GM10266 (cell line): ENCODE results near the gene ZNF217.
"Not testable (repeated sequence)": the region's sequence is repeated elsewhere in the genome, so short reads cannot be mapped to it uniquely, and the experiment has no call there.

ENCODE experiments used
- DNase-seq: peaks from one replicate; pipeline ENCODE4 v3.0.0; 2012; ENCODE audit errors: extremely low spot score
- CTCF ChIP-seq: IDR thresholded peaks from 2 replicates; pipeline ENCODE4 v1.5.1; 2012; ENCODE audit warnings: mild to moderate bottlenecking, low read depth; ENCODE audit not compliant: control insufficient read depth, insufficient read depth; ENCODE audit errors: missing control alignments

The ZNF217 gene

GRCh38 chr20:53613748-53614147 is 20.1 kb upstream of the ZNF217 start:
- TF ChIP-seq CTCF: no peak
- no peak for DNase-seq

DNA sequence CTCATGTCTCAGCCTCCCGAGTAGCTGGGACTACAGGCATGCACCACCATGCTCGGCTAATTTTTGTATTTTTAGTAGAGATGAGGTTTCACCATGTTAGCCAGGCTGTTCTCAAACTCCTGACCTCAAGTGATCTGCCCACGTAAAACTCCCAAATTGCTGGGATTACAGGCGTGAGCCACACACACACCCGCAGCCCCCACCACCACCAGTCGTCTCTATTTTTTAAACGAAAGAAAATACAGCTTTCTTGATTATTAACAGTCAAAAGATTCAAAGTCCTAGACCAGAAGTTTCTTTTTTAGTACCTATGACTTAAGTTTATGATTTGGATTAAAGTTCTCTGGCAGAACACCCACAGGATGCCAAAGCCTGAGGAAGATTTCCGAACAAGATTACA is 18.6 kb upstream of the ZNF217 start:
- DNase-seq: not testable (repeated sequence)

- DNase-seq: peak; percentile 39
- TF ChIP-seq CTCF: no peak
Measured at GRCh38 chr20:53611449-53611894, 17.8 kb upstream of the ZNF217 start.

- no peak for TF ChIP-seq CTCF
- DNase-seq: no peak
Measured at GRCh38 chr20:53609491-53610445, 16.1 kb upstream of the ZNF217 start.

- no peak for TF ChIP-seq CTCF
- DNase-seq: no peak
Measured at GRCh38 chr20:53608456-53609452, 15.1 kb upstream of the ZNF217 start.

- TF ChIP-seq CTCF: no peak
- DNase-seq: no peak
Measured at GRCh38 chr20:53608071-53608455, 14.4 kb upstream of the ZNF217 start.

DNA sequence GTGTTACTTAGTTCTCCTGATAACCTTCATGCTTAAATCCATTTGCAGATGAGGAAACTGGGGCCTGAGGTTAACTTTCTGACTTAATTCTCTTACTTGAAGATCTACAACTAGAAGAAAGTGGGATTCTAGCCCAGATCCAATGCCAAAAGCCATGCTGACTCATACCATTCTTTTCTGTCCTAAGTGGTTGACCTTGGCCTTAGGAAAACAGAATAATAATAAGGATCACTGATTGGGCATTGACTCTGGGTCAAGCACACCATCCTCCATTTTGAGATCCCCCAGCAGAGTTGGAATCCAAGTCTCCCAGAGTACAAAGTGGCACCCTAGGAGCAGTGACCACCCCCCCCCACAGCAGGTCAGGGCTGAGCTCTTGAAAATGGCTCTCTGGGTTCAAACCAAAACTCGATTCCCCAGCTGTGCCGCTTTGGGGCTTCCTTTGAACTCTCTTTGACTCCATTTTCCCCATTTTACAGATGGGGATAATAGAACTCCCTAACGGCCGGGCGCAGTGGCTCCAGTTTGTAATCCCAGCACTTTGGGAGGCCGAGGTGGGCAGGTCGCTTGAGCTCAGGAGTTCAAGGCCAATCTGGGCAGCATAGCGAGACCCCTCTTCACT is 12.8 kb upstream of the ZNF217 start:
- no peak for DNase-seq
- TF ChIP-seq CTCF: no peak

- not testable (repeated sequence) for DNase-seq
Measured at GRCh38 chr20:53605401-53605800, 11.8 kb upstream of the ZNF217 start.

DNA sequence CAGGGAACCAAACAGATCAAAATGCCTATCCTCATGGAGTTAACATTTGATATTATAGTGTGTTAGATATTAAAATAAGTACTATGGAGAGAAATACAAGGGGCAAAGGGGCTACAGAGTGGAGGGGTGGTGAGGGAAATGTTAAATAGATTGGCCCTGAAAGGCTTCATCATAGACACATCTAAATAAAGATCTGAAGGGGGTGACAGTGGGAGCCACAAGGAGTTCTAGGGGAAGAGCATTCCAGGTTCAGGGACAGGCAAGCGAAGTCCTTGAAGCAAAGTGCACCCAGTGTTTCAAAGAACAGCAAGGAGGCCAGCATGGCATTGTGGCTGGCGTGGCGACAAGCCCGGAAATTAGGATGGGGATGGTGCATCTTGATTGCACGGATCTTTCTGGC is 11.2 kb upstream of the ZNF217 start:
- not testable (repeated sequence) for DNase-seq
